D341Med (cell line): Measurements from ENCODE around the gene GBGT1.
"Not testable (repeated sequence)": the region's sequence is repeated elsewhere in the genome, so short reads cannot be mapped to it uniquely, and the experiment has no call there.

ENCODE experiments used
- DNase-seq: peaks from one replicate; pipeline ENCODE4 v3.0.0; 2012; ENCODE audit warnings: low spot score

Gene GBGT1

DNA sequence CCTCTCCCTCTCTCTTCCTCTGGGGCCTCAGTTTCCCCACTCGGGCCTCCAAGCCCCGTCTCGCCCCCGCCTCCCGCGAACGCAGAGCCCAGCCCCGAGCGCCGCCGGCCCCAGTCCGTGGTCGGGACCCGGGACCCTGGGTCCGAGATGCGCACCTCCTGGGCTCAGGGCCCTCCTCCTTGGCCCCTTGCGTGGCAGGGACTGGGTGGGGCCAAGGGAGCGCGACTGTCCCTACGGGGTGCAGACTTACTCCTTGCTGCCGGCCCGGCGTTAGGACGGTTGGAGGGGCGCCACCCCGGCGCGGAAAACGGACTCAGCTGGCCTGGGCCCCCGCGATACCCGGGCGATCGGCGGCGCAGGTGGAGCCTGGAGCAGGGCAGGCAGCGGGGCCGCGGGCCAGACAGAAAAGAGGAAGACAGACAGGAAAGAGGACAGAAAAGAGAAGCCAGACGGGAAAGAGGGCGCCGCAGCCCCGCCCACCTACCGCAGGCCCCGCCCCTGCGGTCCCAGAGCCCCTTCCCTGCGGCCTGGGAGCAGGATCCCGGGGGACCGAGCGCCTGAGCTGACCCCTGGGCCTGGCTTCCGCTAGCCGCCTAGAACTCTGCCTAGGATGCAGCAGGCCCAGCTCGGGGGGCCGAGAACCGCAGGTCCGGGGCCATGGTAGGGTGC lies at the start of gene GBGT1:
Gene GBGT1, minus strand, starts transcription at position 411 of the 669 bp plus-strand sequence. CDS start 1,502 bp downstream, outside the sequence.
- DNase-seq = peak; percentile 56

DNA sequence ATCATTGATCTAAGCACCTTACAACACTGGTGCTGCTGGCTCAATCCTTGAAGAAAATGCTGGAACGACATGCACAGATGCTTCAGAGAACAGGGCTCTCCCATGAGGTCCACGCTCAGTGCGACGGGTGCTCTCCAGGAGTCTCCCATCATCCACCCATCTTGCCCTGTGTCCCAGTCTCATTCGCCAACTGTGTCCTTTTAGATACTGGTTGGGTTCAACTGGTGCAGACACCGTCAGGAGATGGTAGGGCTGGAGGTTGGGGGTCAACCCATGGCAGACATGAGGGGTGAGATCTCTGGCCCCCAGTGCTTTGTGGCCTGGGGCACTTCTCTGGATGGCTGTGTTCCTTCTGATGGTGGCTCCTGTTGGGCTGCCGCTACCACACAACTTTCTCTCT lies 46.9 kb upstream of the GBGT1 start:
- DNase-seq = no peak

DNA sequence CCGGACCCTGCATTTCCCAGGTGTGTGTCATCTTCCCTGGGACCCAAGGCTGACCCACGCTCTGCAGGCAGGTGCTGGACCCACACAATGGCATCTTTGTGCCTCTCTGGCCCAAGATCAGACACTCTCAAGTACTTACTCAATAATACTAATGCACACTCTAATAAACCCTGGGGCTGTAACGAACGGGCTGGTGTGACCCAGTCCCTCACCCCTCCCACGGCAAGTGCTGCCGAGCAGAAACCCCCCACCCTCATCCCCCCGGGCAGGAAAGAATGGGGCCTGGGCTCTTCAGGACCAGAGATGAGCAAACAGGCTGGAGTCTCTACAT lies 46.5 kb upstream of the GBGT1 start:
- DNase-seq = no peak

DNA sequence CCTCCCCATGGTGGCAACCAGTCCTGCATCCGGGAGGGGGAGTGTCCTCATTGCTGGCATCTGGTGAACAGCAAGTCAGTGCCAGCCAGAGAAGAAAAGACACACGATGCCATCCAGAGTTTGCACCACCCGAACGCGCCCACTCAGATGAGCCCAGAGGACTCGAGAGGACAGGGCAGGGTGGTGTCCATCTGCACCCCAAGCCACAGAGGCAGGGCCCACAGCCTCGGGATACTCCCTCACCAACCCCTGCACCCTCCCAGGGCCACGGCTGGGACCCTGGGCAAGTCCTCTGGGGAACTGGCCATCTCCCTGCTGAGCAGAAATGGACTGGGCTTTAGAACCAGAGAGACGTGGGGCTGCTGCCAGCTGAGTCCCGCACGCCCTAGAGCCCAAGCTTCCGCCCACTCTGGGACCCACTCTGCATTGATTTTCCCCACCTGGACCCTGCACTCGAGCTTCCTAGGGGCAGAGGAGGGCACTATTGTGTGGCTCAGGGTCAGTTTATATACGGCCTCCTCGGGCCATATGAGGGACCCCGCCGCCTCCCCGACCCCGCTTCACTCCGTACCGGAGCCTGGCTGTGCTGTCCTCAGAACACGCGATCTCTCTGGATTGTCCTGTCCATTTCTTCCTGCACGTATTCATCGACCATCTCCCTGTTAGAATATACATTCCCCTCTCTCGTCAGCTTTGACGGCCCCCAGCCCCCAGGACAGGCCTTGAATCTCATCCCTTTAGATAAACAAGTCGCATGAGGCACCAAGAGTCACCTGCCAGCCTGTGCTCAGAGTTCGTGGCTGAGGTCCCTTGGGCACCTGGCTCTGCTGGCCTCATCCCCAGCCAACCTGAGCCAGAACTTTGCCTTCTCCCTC lies 45.9 kb upstream of the GBGT1 start:
- not testable (repeated sequence) for DNase-seq

DNA sequence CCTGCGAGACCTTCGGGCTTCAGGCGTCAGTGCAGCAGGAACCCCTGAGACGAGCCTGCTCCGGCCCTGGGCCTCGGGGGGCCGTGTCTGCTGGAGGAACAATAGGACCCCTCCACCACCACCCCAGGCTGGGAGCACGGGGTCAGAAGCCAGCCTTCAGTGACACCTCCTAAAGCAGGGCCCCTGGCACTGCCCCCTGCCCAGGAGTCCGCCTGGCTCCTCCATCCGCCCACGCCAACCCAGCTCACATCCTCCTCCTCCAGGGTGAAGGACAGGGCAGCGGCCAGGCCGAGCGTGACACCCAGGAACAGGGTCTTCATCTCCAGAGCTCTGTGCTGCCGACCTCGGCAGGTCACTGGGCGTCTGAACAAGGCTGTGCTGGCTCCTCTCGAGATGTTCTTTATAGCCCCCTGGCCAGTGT lies 45.2 kb upstream of the GBGT1 start, which contains the start of gene OBP2B:
Gene OBP2B, minus strand, starts transcription at position 371 of the 421 bp plus-strand sequence. Its CDS starts 51 bp downstream, at position 320.
- not testable (repeated sequence) for DNase-seq

DNA sequence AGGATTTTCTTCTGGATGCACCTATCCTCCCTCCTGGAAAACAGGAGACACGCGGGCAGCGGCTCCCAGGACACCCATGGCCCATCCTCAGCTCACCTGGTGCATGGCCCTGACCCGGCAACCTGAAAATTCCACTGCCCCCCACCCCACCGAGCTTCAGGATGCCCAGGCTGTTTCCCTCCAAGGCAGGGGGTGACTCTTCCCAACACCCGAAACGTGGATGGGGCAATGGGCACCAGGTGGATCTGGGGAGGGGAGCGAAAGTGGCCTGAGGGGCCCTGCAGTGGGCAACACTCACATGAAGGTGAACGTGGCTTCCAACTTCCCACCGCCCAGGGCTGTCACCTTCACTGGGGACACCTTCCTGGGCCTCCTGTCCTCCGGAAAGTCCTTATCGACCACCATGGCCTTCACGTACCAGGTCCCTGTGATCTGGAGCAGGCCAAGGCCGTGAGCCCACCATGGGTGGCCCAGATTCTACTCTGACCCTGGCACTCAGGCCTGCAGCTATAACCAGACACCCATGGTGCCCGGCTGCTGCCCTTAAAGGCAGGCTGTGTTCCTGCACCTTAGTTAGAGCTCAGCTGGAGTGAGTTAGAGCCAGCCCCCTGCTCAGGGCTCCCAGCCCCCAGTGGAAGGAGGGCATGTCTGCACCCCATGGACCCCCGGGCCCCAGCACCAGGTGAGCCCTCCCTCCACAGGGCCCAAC lies 44.6 kb upstream of the GBGT1 start:
- DNase-seq = not testable (repeated sequence)

DNA sequence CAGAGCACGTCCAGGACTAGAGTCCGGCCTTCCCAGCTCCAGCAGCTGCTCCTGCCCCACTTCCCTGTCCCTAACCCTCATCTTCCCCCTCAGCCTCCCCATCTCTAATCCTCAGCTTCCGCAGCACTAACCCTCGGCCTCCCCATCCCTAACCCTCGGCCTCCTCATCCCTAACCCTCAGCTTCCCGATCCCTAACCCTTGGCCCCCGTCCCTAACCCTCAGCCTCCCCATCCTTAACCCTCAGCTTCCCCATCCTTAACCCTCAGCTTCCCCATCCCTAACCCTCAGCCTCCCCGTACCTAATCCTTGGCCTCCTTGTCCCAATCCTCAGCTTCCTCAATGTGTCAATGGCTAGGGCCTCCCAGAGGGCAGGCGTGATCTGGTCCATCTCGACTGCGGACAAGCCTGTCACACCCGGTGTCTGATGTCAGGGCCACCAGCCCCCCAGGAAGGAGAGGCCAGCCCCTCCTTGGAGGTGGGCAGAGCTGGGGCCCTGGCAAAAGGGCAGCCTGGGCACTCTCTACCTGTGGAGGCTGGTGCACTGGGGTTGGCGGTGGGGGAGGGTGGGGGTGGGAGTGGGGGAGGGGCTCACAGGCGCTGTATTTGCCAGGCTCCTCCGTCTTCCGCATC lies 43.9 kb upstream of the GBGT1 start:
- no peak for DNase-seq

DNA sequence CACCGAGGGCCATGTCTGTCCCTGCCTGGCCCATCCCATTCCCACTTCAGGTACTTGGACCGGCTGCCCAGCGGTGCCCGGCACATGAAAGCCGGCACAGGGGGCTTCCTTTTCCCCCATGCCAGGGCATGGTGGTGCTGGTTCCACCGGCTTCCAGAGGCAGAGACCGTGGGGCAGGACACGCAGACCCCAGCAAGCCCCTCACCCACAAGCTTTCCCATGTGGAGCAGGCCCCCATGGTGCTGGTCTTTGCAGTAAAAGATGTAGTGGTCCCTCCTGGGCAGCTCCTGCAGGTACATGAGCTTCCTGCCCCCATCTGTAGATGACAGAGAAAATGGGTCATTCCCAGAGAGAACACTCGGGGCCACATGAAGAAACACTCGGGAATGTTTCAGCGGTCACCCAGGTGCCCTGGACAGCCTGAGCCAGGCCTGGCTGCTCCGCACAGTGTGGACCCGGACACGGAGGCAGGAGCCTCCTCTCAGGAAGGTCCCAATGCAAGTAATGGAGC lies 43.4 kb upstream of the GBGT1 start:
- no peak for DNase-seq

DNA sequence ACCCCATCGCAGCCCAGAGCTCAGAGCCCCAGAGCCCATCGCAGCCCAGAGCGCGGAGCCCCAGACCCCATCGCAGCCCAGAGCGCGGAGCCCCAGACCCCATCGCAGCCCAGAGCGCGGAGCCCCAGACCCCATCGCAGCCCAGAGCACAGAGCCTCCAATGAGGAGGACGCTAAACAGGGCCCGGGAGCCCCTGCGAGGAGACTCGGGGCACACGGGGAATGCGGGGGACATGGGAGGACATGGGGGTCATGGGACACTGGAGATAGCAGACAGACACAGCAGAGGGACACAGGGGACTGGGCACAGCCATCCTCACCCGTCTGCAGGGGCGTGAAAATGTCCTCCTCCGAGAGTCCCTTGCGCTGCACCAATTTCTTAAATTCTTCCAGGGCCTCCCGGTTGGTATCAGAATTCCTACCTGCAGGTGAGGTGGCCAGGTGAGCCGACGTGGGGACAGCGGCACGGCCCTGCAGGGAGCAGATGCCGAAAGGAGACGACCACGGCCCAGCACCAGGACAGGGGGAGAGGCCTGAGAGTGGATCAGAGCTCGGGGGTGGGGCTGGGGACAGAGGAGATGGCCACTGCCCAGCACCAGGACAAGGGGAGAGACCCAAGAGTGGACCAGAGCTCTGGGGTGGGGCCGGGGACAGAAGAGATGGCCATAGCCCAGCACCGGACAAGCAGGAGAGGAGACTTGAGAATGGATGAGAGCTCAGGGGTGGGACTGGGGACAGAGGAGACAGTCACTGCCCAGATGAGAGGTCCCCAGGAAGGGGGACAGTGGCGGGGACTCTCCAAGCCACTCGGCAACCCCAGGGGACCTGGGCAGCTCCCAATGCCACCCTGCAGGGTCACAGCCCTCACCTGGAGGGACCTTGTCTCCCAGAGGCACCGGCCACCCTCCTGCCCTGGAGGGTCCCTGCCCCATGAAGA lies 42.5 kb upstream of the GBGT1 start:
- DNase-seq = no peak

DNA sequence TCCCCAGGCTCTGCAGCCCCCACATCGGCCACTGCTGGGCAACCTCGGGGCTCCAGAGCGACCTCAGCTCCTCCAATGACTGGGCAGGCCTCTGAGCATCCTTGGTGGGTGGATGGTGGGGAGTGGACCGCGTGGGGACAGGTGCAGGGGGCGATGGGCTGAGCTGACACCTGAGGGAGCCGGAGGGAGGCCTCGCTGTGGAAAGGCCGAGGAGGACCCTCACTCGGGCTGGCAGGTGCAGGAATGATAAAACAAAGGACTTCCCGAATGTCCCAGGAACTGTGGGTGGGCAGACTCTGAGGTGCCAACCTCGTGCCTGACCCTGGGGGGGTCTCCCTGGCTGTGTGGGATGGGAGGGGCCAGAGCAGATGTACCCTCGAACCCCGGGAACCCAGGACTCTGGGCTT lies 41.8 kb upstream of the GBGT1 start:
- not testable (repeated sequence) for DNase-seq

DNA sequence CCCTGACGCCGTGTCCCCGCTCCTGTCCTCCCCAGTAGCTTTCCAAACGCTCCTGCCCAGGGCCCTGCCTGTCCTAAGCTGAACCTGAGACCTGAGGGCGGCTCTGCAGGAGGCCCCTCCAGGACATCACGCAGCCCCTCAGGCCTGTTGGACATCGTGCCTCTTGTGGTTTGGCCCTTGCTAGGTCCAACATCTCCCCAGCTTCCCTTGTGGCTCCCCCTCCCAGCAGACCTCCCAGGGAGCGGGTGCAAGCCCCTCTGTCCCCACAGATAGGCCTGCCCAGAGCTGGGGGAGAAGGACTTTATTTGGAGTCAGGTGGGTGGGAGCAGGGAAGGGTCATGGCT lies 41.3 kb upstream of the GBGT1 start:
- DNase-seq = no peak

DNA sequence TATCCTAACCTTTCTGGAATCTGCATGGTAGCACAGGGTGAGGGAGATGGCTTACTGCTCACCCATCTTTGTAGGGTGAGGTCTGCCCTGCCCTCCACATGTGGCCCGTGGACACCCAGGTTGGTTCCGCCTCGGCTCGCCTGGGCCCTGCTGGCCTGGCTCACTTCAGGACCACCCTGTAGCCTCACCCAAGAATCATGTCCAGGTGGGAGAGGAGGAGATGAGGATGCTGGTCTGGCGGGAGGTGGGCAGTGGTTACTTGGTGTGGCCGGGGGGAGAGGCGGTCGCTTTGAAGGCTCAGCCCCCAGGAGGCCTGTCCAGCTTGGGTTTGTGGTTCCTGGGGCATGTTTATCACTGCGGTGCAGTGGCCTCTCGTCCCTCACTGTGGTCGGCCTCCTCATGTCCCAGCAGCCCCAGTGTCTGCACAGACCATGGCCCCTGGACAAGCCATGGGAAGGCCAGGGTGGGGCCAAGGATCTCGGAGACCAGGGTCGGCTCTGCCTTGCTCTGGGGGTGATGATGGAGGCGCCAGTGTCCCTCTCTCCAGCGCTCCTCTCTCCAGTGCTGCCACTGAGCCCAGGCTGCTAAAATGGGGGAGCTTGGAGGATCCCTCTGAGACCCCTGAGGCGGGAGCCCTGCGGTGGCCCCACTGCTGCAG lies 40.8 kb upstream of the GBGT1 start:
- DNase-seq = no peak

DNA sequence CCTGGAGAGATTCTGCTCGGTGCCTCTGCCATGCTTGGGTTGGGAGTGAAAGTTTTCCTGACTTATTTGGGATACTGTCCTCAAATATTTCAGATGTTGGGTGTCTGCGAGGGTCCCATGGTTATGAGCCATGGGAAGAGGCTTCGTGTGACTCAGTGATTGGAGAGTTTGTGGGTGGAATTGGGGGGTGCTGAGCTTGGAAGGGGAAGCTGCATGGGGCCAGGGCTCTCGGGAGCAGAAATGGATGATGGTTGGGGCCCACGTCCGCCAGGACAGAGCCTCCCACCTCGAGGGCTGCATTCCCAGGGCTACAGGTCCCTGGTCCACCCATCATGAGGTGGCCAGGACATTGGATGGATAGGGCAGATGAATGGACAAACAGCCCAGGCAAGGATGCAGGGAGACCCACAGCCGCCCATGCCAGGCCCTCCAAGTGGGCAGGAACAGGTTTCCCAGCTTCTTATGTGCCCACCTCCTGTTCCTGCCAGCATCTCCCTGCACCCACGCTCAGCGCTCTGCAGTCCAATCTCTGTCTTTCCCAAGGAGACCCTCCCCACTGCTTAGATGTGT lies 39.9 kb upstream of the GBGT1 start:
- no peak for DNase-seq

DNA sequence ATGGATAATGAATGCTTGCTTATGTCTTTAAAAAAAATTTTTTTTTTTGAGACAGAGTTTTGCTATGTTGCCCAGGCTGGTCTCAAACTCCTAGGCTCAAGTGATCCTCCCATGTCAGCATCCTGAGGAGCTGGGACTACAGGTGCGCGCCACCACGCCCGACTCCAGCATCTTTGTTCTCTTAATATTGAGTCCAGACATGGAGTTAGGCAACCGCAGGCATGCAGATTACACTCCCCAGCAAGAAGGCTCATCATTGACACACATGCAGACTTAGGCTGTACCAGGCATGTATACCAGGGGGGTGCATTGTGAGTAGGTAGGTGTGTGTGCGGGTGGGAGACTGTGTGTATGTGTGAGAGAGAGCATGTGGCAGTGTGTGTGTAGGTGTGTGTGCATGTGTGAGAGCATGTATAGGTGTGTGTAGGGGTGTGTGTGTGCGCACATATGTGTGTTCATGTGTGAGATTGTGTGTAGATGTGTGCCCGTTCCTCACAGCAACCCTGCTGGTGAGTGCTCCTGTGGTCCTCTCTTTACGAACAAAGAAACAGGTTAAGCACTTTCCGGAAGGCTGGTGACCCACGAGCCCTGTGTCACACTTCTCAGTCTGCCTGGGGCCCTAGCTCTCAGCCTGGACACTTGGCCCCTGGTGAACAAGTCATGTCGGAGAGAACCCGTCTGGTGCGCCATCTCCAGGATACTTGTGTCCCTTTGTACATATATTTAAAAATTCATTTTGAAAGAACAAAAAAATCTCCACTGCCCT lies 39.2 kb upstream of the GBGT1 start:
- no peak for DNase-seq

DNA sequence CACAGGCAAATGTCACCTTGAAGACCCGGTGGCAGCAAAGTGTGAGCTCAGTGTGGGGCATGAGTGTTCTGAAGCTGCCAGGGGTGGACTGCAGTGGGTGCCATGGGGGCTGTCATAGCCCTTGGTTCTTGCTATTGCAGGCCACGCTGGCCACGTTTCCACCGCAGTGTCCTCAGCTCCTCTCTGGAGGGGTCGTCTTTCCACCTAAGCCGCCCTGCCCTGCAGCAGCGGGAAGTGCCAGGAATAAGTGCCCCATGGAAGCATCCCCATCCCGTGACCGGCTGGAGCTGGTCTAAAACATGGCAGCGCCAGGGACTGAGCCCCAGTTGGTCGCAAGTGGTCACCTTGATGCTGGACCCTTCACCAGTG lies 38.4 kb upstream of the GBGT1 start:
- no peak for DNase-seq

DNA sequence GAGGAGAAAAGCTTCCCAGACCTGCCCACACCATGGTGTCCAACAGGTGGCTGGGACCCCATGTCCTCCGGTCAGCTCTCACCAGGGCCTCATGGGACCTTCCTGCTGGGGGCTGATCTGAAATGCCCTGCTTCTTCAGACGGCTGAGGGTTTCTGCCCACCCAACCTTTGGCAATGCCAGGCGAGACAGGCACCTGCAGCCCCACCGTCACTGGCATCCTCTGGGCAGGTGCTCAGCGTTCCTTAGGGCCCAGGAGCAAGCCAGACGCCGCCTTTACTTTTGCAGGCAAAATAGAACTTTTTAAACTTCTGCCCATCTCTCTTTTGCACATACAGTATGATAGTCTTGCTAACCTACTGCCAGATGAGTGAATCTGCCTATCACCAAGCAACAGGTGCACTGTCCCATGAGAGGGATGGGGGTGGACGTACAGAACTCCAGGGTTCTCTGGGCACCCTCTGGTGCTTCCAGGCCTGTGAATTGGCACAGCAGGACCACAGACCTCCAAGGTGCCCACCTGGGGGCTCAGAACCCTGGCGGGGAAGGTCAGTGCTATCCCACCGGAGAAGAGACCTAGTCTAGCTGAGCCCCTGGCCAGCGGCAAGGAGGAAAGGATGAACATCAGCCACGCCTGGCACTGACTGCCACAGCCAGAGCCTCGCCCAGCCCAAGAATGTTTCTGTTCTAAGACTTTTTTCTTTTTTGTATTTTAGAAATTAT lies 37.9 kb upstream of the GBGT1 start:
- DNase-seq = no peak

DNA sequence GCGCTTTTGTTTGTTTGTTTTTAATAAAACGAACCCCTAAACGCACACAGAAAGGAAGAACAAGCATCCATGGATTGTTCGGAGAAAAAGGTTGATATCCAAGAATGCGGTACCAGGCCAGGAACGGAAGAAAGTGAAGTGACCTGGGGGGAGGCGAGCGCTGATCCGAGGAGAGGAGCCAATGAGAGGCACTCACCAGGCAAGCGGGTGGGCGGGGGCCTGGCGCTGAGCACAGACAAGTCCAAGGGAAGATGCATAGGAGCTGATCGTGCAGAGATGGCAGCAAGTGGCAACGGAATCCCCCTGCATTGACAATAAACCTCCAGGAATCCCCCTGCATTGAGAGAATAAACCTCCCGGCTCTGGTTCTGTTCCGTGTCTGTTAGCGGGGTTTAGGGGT lies 36.9 kb upstream of the GBGT1 start:
- DNase-seq = no peak

DNA sequence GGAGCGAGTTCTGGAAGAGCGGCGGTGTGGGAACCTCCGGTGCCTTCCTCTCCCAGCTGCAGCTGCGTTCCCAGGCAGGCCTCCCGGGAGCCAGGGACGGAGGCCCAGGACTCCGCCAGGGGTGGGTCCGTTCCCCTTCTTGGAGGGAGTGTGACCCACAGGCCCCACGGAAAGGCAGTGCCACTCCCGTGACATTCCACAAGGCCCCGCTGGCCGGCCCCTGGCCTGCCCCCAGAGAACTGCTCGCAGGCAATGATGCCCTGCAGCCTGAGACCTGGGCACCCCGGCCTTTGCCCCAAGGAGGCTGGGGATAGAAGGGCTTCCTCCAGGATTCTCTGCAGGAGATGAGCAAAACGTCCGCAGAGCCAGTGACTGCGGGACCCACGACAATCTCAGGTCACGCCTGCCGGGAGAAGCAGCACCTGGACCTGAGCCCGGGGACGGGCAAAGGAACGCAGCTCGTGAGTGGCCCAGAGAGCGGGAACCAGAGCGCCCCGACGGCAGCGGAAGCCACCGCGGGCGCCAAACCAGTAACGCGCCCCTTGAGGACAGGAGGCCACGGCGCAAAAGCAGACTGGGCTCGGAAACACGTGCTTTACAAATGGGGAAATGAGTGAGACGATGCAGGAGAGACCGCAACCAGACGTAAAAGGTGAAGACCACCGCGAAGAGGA lies 36.1 kb upstream of the GBGT1 start:
- no peak for DNase-seq
